ENCODE data around the gene SCAMP4. TPM values are rescaled to one million over a fixed set of nuclear protein-coding genes. Genes with fewer than 3 reads are reported as not detected.
"Not testable (repeated sequence)": the region's sequence is repeated elsewhere in the genome, so short reads cannot be mapped to it uniquely, and the experiment has no call there.

SCAMP4 gene
- total and polyA plus RNA-seq, 2 donors from 2014 or later = 49.5 to 90.1 TPM

GRCh38 chr19:1884719-1885334 lies 20.4 kb upstream of the SCAMP4 start:
- no peak for TF ChIP-seq CTCF (IDR thresholded peaks at IDR 0.05; ENCODE audit: borderline replicate concordance, extremely low read depth, insufficient read depth)
- peak in 1 of 5 donors; percentile 84 for DNase-seq
- Histone ChIP-seq H3K27me3 (ENCODE audit: control insufficient read depth, insufficient read depth, low read length) (no peaks in the 10 kb centered on the region), H3K4me1 (ENCODE audit: control insufficient read depth in 2 of 3, insufficient read depth in 2 of 3, low read depth in 1 of 3, low read length in 3 of 3) (peaks cover 0 to 29% (median 7%) of the 10 kb centered on the region in 3 donors), H3K4me3 (ENCODE audit: low read length in 3 of 3) (peak overlapping the region; percentile 66 to 85 (median 68)), H3K36me3 (ENCODE audit: control insufficient read depth in 2 of 3, insufficient read depth in 3 of 3, low read length in 3 of 3) (no peaks in the 10 kb centered on the region), H3K9ac (ENCODE audit: low read length in 3 of 3) (peak overlapping the region; percentile 29 to 90 (median 65)), H3K27ac (ENCODE audit: low read depth in 2 of 2, low read length in 2 of 2) (peak overlapping the region; percentile 22 to 38), H3K9me3 (ENCODE audit: control insufficient read depth in 2 of 3, insufficient read depth in 1 of 3, low read length in 3 of 3) (no peaks in the 10 kb centered on the region)
- intact Hi-C loops (cut with DNase I) = no loop called here
- FAIRE-seq = no peak

GRCh38 chr19:1885398-1886119 lies 19.6 kb upstream of the SCAMP4 start, which contains the start of gene ABHD17A:
ABHD17A (minus strand) TSS chr19:1885496; CDS start chr19:1881566, 3,930 bp downstream.
- H3K36me3 ChIP-seq (ENCODE audit: control insufficient read depth in 2 of 3, insufficient read depth in 3 of 3, low read length in 3 of 3); H3K27me3 ChIP-seq (ENCODE audit: control insufficient read depth, insufficient read depth, low read length); intact Hi-C loops (cut with DNase I); H3K9me3 ChIP-seq (ENCODE audit: control insufficient read depth in 2 of 3, insufficient read depth in 1 of 3, low read length in 3 of 3): not testable (repeated sequence)
- peaks cover 0 to 27% (median 7%) of the 10 kb centered on the region in 3 donors for H3K4me1 ChIP-seq (ENCODE audit: control insufficient read depth in 2 of 3, insufficient read depth in 2 of 3, low read depth in 1 of 3, low read length in 3 of 3)
- H3K4me3 ChIP-seq (ENCODE audit: low read length in 3 of 3) = peak within 1 kb of the TSS; percentile 66 to 85 (median 68)
- FAIRE-seq (peak; percentile 90), DNase-seq (peak; percentile 94 to 98 (median 97))
- peak within 1 kb of the TSS; percentile 29 to 90 (median 65) for H3K9ac ChIP-seq (ENCODE audit: low read length in 3 of 3)
- H3K27ac ChIP-seq (ENCODE audit: low read depth in 2 of 2, low read length in 2 of 2) = peak within 1 kb of the TSS; percentile 22 to 38

GRCh38 chr19:1886360-1886759 lies 18.8 kb upstream of the SCAMP4 start:
- H3K27me3 ChIP-seq (ENCODE audit: control insufficient read depth, insufficient read depth, low read length); intact Hi-C loops (cut with DNase I): not testable (repeated sequence)

GRCh38 chr19:1888385-1888784 lies 16.8 kb upstream of the SCAMP4 start:
- DNase-seq (no peak), FAIRE-seq (no peak)
- no peak for TF ChIP-seq CTCF (IDR thresholded peaks at IDR 0.05; ENCODE audit: borderline replicate concordance, extremely low read depth, insufficient read depth)

More at GRCh38 chr19:1886360-1886759, 18.8 kb upstream of the SCAMP4 start:
- not testable (repeated sequence) for H3K4me3 ChIP-seq (ENCODE audit: low read length in 3 of 3); FAIRE-seq; H3K9ac ChIP-seq (ENCODE audit: low read length in 3 of 3); H3K36me3 ChIP-seq (ENCODE audit: control insufficient read depth in 2 of 3, insufficient read depth in 3 of 3, low read length in 3 of 3); DNase-seq; H3K27ac ChIP-seq (ENCODE audit: low read depth in 2 of 2, low read length in 2 of 2); H3K9me3 ChIP-seq (ENCODE audit: control insufficient read depth in 2 of 3, insufficient read depth in 1 of 3, low read length in 3 of 3)
- H3K4me1 ChIP-seq (ENCODE audit: control insufficient read depth in 2 of 3, insufficient read depth in 2 of 3, low read depth in 1 of 3, low read length in 3 of 3) = peaks cover 0 to 24% (median 7%) of the 10 kb centered on the region in 3 donors

More at GRCh38 chr19:1888385-1888784, 16.8 kb upstream of the SCAMP4 start:
- no peak overlapping the region for H3K4me3 ChIP-seq (ENCODE audit: low read length in 3 of 3)
- intact Hi-C loops (cut with DNase I) = no loop called here
- peaks cover 0 to 12% (median 7%) of the 10 kb centered on the region in 3 donors for H3K4me1 ChIP-seq (ENCODE audit: control insufficient read depth in 2 of 3, insufficient read depth in 2 of 3, low read depth in 1 of 3, low read length in 3 of 3)
- no peak overlapping the region for H3K27ac ChIP-seq (ENCODE audit: low read depth in 2 of 2, low read length in 2 of 2)
- no peaks in the 10 kb centered on the region for H3K27me3 ChIP-seq (ENCODE audit: control insufficient read depth, insufficient read depth, low read length)
- no peaks in the 10 kb centered on the region for H3K36me3 ChIP-seq (ENCODE audit: control insufficient read depth in 2 of 3, insufficient read depth in 3 of 3, low read length in 3 of 3)
- H3K9me3 ChIP-seq (ENCODE audit: control insufficient read depth in 2 of 3, insufficient read depth in 1 of 3, low read length in 3 of 3) = no peaks in the 10 kb centered on the region
- H3K9ac ChIP-seq (ENCODE audit: low read length in 3 of 3) = no peak overlapping the region

Measured in kidney (tissue), 14 donors.